Fibroblast of mammary gland (primary cell): ENCODE results near the gene DICER1.

Source experiments
- DNase-seq: peaks from one replicate; pipeline ENCODE4 v3.0.0-alpha.2; 2010; ENCODE audit warnings: low read depth
- H3K4me3 ChIP-seq: 2 replicates; pipeline ENCODE4 v1.5.1; 2011; ENCODE audit warnings: low read depth, mild to moderate bottlenecking, low read length, moderate library complexity; ENCODE audit not compliant: control insufficient read depth
- CTCF ChIP-seq: conservative IDR thresholded peaks from 2 replicates; pipeline ENCODE4 v1.5.1; 2011; ENCODE audit warnings: low read depth, low read length, inconsistent platforms; ENCODE audit not compliant: control insufficient read depth, insufficient read depth

Gene DICER1

GRCh38 chr14:95071649-95072280 is 85.6 kb downstream of the DICER1 start:
- TF ChIP-seq CTCF, result no peak
- no peak overlapping the region for H3K4me3 ChIP-seq

GRCh38 chr14:95070748-95071435 is 86.4 kb downstream of the DICER1 start:
- DNase-seq, result no peak
- TF ChIP-seq CTCF, result no peak
- H3K4me3 ChIP-seq, result no peak overlapping the region

More at GRCh38 chr14:95071649-95072280, 85.6 kb downstream of the DICER1 start:
- DNase-seq, result no peak

- TF ChIP-seq CTCF, result no peak
- no peak for DNase-seq
These were observed 87.8 kb downstream of the DICER1 start for GRCh38 chr14:95069547-95069946.

GRCh38 chr14:95069018-95069417 is 88.3 kb downstream of the DICER1 start:
- DNase-seq, result no peak
- no peak overlapping the region for H3K4me3 ChIP-seq
- TF ChIP-seq CTCF, result no peak

More at GRCh38 chr14:95069547-95069946, 87.8 kb downstream of the DICER1 start:
- H3K4me3 ChIP-seq, result no peak overlapping the region

- DNase-seq, result no peak
- H3K4me3 ChIP-seq, result no peak overlapping the region
- TF ChIP-seq CTCF, result no peak
These were observed 88.8 kb downstream of the DICER1 start for GRCh38 chr14:95068521-95068920.

- no peak overlapping the region for H3K4me3 ChIP-seq
- no peak for DNase-seq
- no peak for TF ChIP-seq CTCF
These were observed 89.2 kb downstream of the DICER1 start for GRCh38 chr14:95068080-95068479.
